Cardiac fibroblast (primary cell): ENCODE results near the gene WEE1.
"Not testable (repeated sequence)": the region's sequence is repeated elsewhere in the genome, so short reads cannot be mapped to it uniquely, and the experiment has no call there.

Experiments
- DNase-seq, 2 donors: peaks; one replicate each; pipeline versions ENCODE4 v3.0.0 to v3.0.0-alpha.2; 2010; ENCODE audit warnings: low read depth in 2 of 2
- H3K4me3 ChIP-seq, 2 donors: replicated peaks in 1 of 2; 1 replicate in 1 of 2; 2 replicates in 1 of 2; pipeline ENCODE4 v1.5.1; 2011; ENCODE audit warnings: low read depth in 2 of 2, low read length in 2 of 2, mild to moderate bottlenecking in 2 of 2, moderate library complexity in 1 of 2
- TF ChIP-seq, protein P1 (sequence below): IDR thresholded peaks from one replicate; pipeline ENCODE4 v1.5.1; 2011; ENCODE audit warnings: low read depth, mild to moderate bottlenecking, low read length, inconsistent platforms

Gene WEE1

GRCh38 chr11:9538548-9538947, 34.9 kb upstream of the WEE1 start:
- no peak overlapping the region for H3K4me3 ChIP-seq
- DNase-seq: no peak
- TF ChIP-seq, protein P1, sequence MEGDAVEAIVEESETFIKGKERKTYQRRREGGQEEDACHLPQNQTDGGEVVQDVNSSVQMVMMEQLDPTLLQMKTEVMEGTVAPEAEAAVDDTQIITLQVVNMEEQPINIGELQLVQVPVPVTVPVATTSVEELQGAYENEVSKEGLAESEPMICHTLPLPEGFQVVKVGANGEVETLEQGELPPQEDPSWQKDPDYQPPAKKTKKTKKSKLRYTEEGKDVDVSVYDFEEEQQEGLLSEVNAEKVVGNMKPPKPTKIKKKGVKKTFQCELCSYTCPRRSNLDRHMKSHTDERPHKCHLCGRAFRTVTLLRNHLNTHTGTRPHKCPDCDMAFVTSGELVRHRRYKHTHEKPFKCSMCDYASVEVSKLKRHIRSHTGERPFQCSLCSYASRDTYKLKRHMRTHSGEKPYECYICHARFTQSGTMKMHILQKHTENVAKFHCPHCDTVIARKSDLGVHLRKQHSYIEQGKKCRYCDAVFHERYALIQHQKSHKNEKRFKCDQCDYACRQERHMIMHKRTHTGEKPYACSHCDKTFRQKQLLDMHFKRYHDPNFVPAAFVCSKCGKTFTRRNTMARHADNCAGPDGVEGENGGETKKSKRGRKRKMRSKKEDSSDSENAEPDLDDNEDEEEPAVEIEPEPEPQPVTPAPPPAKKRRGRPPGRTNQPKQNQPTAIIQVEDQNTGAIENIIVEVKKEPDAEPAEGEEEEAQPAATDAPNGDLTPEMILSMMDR: no peak

DNA sequence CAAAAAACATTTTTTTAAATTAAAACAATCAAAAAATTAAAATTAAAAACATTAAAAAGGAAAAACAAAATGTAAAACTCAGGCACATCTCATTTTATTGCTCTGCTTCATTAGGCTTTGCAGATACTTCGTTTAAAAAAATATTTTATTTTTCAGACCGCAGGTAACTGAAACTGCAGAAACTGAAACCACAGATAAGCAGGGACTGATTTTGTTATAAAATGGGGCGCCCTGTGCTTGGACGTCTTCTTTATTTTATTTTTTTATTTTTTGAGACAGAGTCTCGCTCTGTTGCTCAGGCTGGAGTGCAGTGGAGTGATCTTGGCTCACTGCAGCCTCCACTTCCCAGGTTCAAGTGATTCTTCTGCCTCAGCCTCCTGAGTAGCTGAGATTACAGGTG, 24.3 kb upstream of the WEE1 start:
- not testable (repeated sequence) for H3K4me3 ChIP-seq, DNase-seq

GRCh38 chr11:9550191-9550628, 23.3 kb upstream of the WEE1 start:
- TF ChIP-seq, protein P1: no peak
- no peak for DNase-seq
- H3K4me3 ChIP-seq: no peak overlapping the region

DNA sequence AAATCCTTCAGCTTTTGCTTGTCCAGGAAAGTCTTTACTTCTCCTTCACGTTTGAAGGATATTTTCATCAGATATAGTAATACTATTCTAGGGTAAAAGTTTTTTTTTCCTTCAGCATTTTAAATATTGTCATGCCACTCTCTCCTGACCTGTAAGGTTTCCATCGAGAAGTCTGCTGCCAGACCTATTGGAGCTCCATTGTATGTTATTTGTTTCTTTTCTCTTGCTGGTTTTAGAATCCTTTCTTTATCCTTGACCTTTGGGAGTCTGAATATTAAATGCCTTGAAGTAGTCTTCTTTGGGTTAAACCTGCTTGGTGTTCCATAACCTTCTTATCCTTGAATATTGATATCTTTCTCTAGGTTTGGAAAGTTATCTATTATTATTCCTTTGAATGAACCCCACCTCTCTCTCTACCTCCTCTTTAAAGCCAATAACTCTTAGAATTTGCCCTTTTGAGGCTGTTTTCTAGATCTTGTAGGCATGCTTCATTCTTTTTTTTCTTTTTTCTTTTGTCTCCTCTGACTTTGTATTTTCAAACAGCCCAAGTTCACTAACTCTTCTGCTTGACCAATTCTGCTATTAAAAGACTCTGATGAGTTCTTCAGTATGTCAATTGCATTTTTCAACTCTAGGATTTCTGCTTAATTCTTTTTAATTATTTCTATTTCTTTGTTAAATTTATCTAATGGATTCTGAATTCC, 12.0 kb upstream of the WEE1 start:
- TF ChIP-seq, protein P1: no peak
- no peak for DNase-seq

DNA sequence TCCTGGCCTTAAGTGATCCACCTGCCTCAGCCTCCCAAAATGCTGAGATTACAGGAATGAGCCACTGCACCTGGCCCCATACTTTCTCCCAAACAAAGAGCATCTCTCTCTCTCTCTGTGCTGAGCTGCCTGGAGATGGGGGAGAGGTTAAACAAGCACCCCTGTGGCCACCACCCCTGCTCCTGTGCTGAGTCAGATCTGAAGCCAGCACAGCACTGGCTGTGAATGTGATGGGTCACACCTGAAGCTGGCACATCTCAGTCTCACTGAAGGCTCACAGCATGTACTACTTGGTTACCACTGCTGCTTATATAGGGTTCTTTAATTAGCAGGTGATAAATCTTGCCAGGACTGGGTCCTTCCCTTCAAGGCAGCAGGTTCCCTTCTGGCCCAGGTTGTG, 10.8 kb upstream of the WEE1 start:
- H3K4me3 ChIP-seq: no peak overlapping the region
- TF ChIP-seq, protein P1: no peak
- no peak for DNase-seq

More for the DNA sequence above, 12.0 kb upstream of the WEE1 start:
- H3K4me3 ChIP-seq: no peak overlapping the region

DNA sequence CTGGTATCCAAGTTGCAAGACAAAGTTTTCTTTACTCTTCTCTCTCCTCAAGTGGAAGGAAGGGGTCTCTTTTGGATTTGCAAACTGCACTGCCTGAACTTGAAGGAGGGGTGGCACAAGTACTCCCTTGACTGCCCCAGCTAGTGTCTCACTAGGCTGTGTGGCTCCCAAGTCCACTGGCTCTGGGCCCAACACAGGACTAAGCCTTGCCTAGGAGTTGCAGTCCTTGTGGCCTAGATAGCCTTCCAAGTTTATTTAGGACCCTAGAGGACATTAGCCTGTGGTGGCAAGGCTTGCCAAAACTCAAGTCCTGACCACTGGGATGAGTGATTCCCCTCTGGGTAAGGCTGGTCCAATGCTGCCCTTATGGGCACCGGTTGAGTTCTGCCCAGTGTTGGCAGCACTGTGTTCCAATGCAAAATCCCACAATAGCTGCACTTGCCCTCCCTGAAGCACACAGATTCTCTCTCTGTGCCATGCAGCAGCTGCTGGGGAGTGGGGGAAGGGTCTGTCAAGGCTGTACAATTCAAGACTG, 10.2 kb upstream of the WEE1 start:
- H3K4me3 ChIP-seq: no peak overlapping the region
- TF ChIP-seq, protein P1: no peak
- DNase-seq: no peak

DNA sequence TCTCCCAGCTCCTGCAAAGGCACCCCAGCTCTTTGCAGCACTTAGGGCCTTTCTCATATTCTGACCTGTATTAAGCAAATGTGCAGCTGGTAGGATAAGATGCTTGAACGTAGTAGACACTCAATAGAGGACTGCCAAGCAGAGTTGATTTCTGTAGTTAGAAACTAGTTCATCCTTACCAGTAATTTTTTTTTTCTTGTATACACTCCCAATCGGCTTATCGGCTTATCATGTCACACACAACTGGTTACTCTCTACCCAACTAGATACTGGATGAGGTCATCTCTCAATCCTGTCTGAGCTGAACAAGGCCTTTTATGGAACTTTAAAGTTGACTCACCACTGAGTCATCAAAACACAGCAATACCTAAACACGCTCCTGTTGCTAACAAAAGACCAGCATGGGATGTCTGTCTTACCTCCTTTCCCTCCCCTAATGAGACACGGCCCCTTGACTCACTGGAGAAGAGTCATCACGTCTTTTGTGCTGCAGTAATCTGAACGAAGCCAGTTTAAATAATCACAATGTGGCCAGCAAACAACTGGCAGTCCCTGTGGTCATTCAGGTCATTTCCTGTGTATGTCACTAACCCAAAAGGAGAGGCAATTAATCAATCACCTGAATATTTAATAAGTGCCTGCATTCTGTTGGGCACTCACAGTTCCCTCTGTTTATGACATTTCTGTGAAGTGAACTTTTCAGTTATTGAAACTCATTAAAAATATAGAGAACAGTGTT, 7.5 kb upstream of the WEE1 start:
- peak; percentile 99 to 100 for DNase-seq
- TF ChIP-seq, protein P1: no peak
- no peak overlapping the region for H3K4me3 ChIP-seq
